ENCODE results near the gene ASF1A. TPM values are rescaled to one million over a fixed set of nuclear protein-coding genes. Genes with fewer than 3 reads are reported as not detected.

ASF1A gene
- total RNA-seq, 1 experiment from 2014 or later, result 79.9 TPM

GRCh38 chr6:118923035-118923434, 29.1 kb downstream of the ASF1A start:
- Histone ChIP-seq H3K27me3 (ENCODE audit: low read length) (no peaks in the 10 kb centered on the region), H2AFZ (ENCODE audit: low read length) (no peak overlapping the region), H3K36me3 (ENCODE audit: insufficient read depth, low read length) (peaks cover 30% of the 10 kb centered on the region; the same call in 1 of the 2 replicates), H3K4me3 (ENCODE audit: low read length) (no peak overlapping the region), H3K9me3 (ENCODE audit: low read length) (no peaks in the 10 kb centered on the region), H3K4me1 (ENCODE audit: low read length) (no peaks in the 10 kb centered on the region), H3K4me2 (ENCODE audit: low read depth, low read length, poor library complexity, severe bottlenecking) (no peak overlapping the region), H3K27ac (ENCODE audit: low read length) (no peak overlapping the region), H3K9me2 (replicated peaks; ENCODE audit: insufficient read depth, low read length) (no peaks in the 10 kb centered on the region), H4K20me1 (ENCODE audit: insufficient read depth, low read depth, low read length) (no peaks in the 10 kb centered on the region), H3K79me2 (ENCODE audit: low read length) (peaks cover 14% of the 10 kb centered on the region), H3K9ac (ENCODE audit: low read length) (no peak overlapping the region)
- DNase-seq, result no peak

GRCh38 chr6:118930680-118931079, 36.7 kb downstream of the ASF1A start:
- H2AFZ ChIP-seq (ENCODE audit: low read length), result no peak overlapping the region
- no peak overlapping the region for H3K9ac ChIP-seq (ENCODE audit: low read length)
- no peak for DNase-seq
- no peaks in the 10 kb centered on the region for H3K9me3 ChIP-seq (ENCODE audit: low read length)
- H4K20me1 ChIP-seq (ENCODE audit: insufficient read depth, low read depth, low read length), result no peaks in the 10 kb centered on the region
- H3K4me3 ChIP-seq (ENCODE audit: low read length), result no peak overlapping the region
- peaks cover 15% of the 10 kb centered on the region for H3K4me1 ChIP-seq (ENCODE audit: low read length)
- H3K4me2 ChIP-seq (ENCODE audit: low read depth, low read length, poor library complexity, severe bottlenecking), result no peak overlapping the region
- no peak overlapping the region for H3K27ac ChIP-seq (ENCODE audit: low read length)
- peaks cover 47% of the 10 kb centered on the region for H3K79me2 ChIP-seq (ENCODE audit: low read length)
- no peaks in the 10 kb centered on the region for H3K9me2 ChIP-seq (replicated peaks; ENCODE audit: insufficient read depth, low read length)
- no peaks in the 10 kb centered on the region for H3K27me3 ChIP-seq (ENCODE audit: low read length)
- peaks cover 27% of the 10 kb centered on the region for H3K36me3 ChIP-seq (ENCODE audit: insufficient read depth, low read length)

GRCh38 chr6:118931436-118931835, 37.5 kb downstream of the ASF1A start:
- peaks cover 40% of the 10 kb centered on the region for H3K79me2 ChIP-seq (ENCODE audit: low read length)
- no peak overlapping the region for H3K9ac ChIP-seq (ENCODE audit: low read length)
- H3K9me3 ChIP-seq (ENCODE audit: low read length), result no peaks in the 10 kb centered on the region
- no peak overlapping the region for H3K4me2 ChIP-seq (ENCODE audit: low read depth, low read length, poor library complexity, severe bottlenecking)
- H3K9me2 ChIP-seq (replicated peaks; ENCODE audit: insufficient read depth, low read length), result no peaks in the 10 kb centered on the region
- no peak overlapping the region for H3K27ac ChIP-seq (ENCODE audit: low read length)
- no peaks in the 10 kb centered on the region for H4K20me1 ChIP-seq (ENCODE audit: insufficient read depth, low read depth, low read length)
- no peak for DNase-seq
- no peaks in the 10 kb centered on the region for H3K27me3 ChIP-seq (ENCODE audit: low read length)
- no peak overlapping the region for H3K4me3 ChIP-seq (ENCODE audit: low read length)
- H2AFZ ChIP-seq (ENCODE audit: low read length), result no peak overlapping the region
- H3K4me1 ChIP-seq (ENCODE audit: low read length), result peaks cover 17% of the 10 kb centered on the region
- H3K36me3 ChIP-seq (ENCODE audit: insufficient read depth, low read length), result peaks cover 21% of the 10 kb centered on the region

DNA sequence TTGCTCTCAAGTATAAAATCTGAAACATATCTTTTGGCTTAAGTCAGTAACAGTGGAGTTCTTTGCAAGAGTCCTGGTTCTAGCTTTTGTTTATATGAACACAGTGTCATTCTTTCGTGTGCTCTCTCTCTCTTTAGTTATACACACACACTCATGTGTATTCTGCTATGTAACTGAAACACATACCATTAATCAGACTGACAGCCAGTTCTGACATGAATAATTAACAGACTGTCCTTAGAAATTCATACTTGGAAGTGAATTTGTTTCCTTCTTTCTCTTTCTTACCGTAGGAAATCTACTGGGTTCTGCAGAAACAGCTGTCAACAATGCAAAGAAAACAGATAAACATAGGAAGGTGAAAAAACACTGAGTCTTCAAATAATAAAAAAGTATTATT, 38.5 kb downstream of the ASF1A start:
- Histone ChIP-seq H3K4me3 (ENCODE audit: low read length) (no peak overlapping the region), H3K4me2 (ENCODE audit: low read depth, low read length, poor library complexity, severe bottlenecking) (no peak overlapping the region), H3K9me3 (ENCODE audit: low read length) (no peaks in the 10 kb centered on the region), H2AFZ (ENCODE audit: low read length) (no peak overlapping the region), H3K36me3 (ENCODE audit: insufficient read depth, low read length) (peaks cover 17% of the 10 kb centered on the region), H3K27ac (ENCODE audit: low read length) (no peak overlapping the region), H4K20me1 (ENCODE audit: insufficient read depth, low read depth, low read length) (no peaks in the 10 kb centered on the region), H3K79me2 (ENCODE audit: low read length) (peaks cover 38% of the 10 kb centered on the region), H3K9ac (ENCODE audit: low read length) (no peak overlapping the region), H3K9me2 (replicated peaks; ENCODE audit: insufficient read depth, low read length) (no peaks in the 10 kb centered on the region), H3K27me3 (ENCODE audit: low read length) (no peaks in the 10 kb centered on the region), H3K4me1 (ENCODE audit: low read length) (peaks cover 17% of the 10 kb centered on the region)
- no peak for DNase-seq

DNA sequence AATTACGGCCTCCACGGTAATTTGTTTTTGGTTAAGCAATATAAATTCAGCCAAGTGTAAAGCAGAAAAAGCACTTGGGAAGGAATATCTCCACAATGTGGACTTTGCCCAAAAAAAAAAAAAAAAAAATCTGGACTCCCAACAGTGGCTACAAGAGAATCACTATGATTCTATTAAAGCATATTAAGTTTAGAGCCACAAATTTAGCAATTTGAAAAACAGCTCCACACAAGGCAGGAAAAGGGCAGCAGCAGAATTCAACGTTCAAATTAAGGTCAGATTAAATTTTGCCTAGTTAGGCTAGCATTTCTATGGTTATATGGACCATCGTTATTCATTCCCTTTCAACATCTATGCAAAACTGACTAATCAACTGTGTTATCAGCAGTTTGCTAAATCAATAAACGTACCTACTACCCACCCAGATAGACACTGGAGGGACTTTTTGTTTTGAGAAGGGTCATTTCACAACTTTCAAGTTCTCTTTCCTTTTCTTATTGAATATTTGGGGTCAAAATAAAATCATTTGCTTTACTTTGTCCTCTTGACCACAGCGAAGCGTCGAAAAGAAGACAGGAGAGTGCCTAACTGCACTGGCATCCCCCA, 40.0 kb downstream of the ASF1A start:
- peak overlapping the region; percentile 100 for H3K4me2 ChIP-seq (ENCODE audit: low read depth, low read length, poor library complexity, severe bottlenecking)
- H3K9me3 ChIP-seq (ENCODE audit: low read length), result no peaks in the 10 kb centered on the region
- H3K9ac ChIP-seq (ENCODE audit: low read length), result peak overlapping the region; percentile 97
- H3K36me3 ChIP-seq (ENCODE audit: insufficient read depth, low read length), result peaks cover 17% of the 10 kb centered on the region
- H3K27ac ChIP-seq (ENCODE audit: low read length), result no peak overlapping the region
- H3K79me2 ChIP-seq (ENCODE audit: low read length), result peaks cover 32% of the 10 kb centered on the region
- DNase-seq, result no peak
- H4K20me1 ChIP-seq (ENCODE audit: insufficient read depth, low read depth, low read length), result no peaks in the 10 kb centered on the region
- H3K27me3 ChIP-seq (ENCODE audit: low read length), result no peaks in the 10 kb centered on the region
- no peaks in the 10 kb centered on the region for H3K9me2 ChIP-seq (replicated peaks; ENCODE audit: insufficient read depth, low read length)
- H2AFZ ChIP-seq (ENCODE audit: low read length), result no peak overlapping the region
- peak overlapping the region; percentile 98 for H3K4me3 ChIP-seq (ENCODE audit: low read length)
- peaks cover 17% of the 10 kb centered on the region for H3K4me1 ChIP-seq (ENCODE audit: low read length)

DNA sequence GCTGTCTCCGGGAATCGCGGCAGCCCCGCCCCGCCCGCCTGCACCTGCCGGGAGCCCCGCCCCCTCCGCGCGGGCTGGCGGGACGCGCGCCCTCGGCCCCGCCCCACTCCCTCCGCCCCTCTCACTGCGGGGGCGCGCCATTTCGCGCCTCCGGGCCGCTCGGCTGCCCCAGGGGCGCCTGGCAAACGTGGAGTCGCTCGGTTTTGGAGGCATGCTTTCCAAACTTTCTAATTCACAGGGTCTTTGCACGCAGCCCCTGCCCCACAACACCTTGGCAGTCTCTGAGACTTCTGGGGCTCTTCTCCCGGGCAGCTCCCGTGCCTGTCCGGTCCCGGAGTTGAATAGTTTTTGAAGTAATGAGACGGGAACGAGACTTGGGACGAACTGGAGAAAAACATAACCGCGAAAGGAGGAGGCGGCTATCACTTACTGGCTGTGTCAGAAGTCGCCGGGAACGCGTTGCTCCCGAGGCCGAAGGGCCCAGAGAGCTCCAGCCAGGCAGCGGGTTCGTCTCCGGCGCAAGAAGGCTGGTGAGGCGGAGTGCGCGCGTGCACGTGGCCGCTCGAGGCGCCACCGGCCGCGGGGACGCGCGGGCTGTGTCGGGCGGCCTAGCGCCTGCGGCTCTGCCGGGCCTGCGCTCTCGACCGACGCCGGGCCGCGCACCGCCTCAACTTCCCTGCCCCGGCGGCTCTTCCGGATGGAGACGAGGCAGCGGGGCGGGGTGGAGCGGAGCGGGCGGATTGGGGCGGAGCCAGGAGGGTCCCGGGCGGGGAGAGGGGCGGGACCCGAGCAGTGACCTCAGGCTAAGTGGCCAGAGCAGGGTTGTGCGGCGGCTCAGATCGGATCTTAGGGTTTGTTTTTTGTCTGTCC, 40.7 kb downstream of the ASF1A start, which contains the start of gene MCM9:
Gene MCM9 (minus strand): TSS at position 699 of the 870 bp plus-strand sequence. CDS start 3,436 bp downstream, outside the sequence.
- no peaks in the 10 kb centered on the region for H3K9me3 ChIP-seq (ENCODE audit: low read length)
- H2AFZ ChIP-seq (ENCODE audit: low read length), result peak within 1 kb of the TSS; percentile 100
- H3K27me3 ChIP-seq (ENCODE audit: low read length), result no peaks in the 10 kb centered on the region
- DNase-seq, result peak; percentile 97
- H3K36me3 ChIP-seq (ENCODE audit: insufficient read depth, low read length), result peaks cover 11% of the 10 kb centered on the region
- H4K20me1 ChIP-seq (ENCODE audit: insufficient read depth, low read depth, low read length), result no peaks in the 10 kb centered on the region
- peak within 1 kb of the TSS; percentile 98 for H3K4me3 ChIP-seq (ENCODE audit: low read length)
- peaks cover 17% of the 10 kb centered on the region for H3K4me1 ChIP-seq (ENCODE audit: low read length)
- H3K79me2 ChIP-seq (ENCODE audit: low read length), result peaks cover 32% of the 10 kb centered on the region
- peak within 1 kb of the TSS; percentile 77 for H3K27ac ChIP-seq (ENCODE audit: low read length)
- no peaks in the 10 kb centered on the region for H3K9me2 ChIP-seq (replicated peaks; ENCODE audit: insufficient read depth, low read length)
- H3K4me2 ChIP-seq (ENCODE audit: low read depth, low read length, poor library complexity, severe bottlenecking), result peak within 1 kb of the TSS; percentile 100
- peak within 1 kb of the TSS; percentile 97 for H3K9ac ChIP-seq (ENCODE audit: low read length)

DNA sequence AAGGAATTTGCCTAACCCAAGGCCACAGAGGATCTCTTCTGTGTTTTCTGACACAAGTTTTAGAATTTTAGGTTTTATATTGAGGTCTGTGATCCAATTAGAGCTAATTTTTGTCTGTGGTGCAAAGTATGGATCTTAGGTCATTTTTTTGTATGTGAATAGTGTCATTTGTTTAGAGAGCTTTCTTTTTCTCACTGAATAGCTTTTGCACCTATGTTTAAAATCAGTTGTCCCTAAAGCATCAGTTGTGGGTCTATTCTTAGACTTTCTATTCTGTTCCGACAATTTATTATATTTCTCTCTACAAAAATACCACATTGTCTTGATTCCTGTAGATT, 41.3 kb downstream of the ASF1A start:
- no peaks in the 10 kb centered on the region for H3K27me3 ChIP-seq (ENCODE audit: low read length)
- peaks cover 10% of the 10 kb centered on the region for H3K36me3 ChIP-seq (ENCODE audit: insufficient read depth, low read length)
- no peaks in the 10 kb centered on the region for H3K9me2 ChIP-seq (replicated peaks; ENCODE audit: insufficient read depth, low read length)
- H3K4me2 ChIP-seq (ENCODE audit: low read depth, low read length, poor library complexity, severe bottlenecking), result peak overlapping the region; percentile 100
- H3K27ac ChIP-seq (ENCODE audit: low read length), result no peak overlapping the region
- H4K20me1 ChIP-seq (ENCODE audit: insufficient read depth, low read depth, low read length), result no peaks in the 10 kb centered on the region
- 0 out of 2 replicates have a peak overlapping the region, but pooled peaks have one; percentile 66 for H2AFZ ChIP-seq (ENCODE audit: low read length)
- DNase-seq, result no peak
- H3K9me3 ChIP-seq (ENCODE audit: low read length), result no peaks in the 10 kb centered on the region
- H3K9ac ChIP-seq (ENCODE audit: low read length), result peak overlapping the region; percentile 97
- H3K79me2 ChIP-seq (ENCODE audit: low read length), result peaks cover 32% of the 10 kb centered on the region
- H3K4me3 ChIP-seq (ENCODE audit: low read length), result peak overlapping the region; percentile 98
- H3K4me1 ChIP-seq (ENCODE audit: low read length), result peaks cover 17% of the 10 kb centered on the region

DNA sequence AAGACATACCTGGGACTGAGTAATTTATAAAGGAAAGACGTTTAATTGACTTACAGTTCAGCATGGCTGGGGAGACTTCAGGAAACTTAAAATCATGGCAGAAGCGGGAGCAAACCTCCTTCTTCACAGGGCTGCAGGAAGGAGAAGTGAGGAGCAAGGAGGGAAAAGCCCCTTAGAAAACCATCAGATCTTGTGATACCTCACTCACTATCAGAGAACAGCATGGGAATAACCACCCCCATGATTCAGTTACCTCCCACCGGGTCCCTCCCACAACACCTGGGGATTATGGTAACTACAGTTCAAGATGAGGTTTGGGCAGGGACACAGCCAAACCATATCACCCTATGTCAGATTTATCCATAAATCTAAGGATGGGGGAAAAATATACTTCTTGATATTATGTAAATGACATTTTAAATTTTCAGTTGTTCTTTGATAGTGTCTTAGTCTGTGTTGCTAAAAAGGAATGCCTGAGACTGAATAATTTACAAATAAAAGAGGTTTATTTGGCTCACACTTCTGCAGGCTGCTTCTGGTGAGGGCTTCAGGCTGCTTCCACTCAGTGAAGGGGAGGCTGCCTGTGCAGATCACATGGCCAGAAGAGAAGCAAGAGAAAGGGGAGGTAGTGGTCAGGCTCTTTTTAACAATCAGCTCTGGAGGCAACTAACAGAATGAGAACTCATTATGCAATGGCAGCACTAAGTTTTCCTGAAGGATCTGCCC, 42.2 kb downstream of the ASF1A start:
- peaks cover 28% of the 10 kb centered on the region for H3K79me2 ChIP-seq (ENCODE audit: low read length)
- H3K4me1 ChIP-seq (ENCODE audit: low read length), result peaks cover 17% of the 10 kb centered on the region
- H2AFZ ChIP-seq (ENCODE audit: low read length), result no peak overlapping the region
- H3K9me2 ChIP-seq (replicated peaks; ENCODE audit: insufficient read depth, low read length), result no peaks in the 10 kb centered on the region
- no peak overlapping the region for H3K9ac ChIP-seq (ENCODE audit: low read length)
- H3K9me3 ChIP-seq (ENCODE audit: low read length), result no peaks in the 10 kb centered on the region
- no peak overlapping the region for H3K27ac ChIP-seq (ENCODE audit: low read length)
- H3K27me3 ChIP-seq (ENCODE audit: low read length), result no peaks in the 10 kb centered on the region
- no peaks in the 10 kb centered on the region for H4K20me1 ChIP-seq (ENCODE audit: insufficient read depth, low read depth, low read length)
- peaks cover 5% of the 10 kb centered on the region for H3K36me3 ChIP-seq (ENCODE audit: insufficient read depth, low read length)
- H3K4me2 ChIP-seq (ENCODE audit: low read depth, low read length, poor library complexity, severe bottlenecking), result peak overlapping the region; percentile 100
- no peak for DNase-seq
- H3K4me3 ChIP-seq (ENCODE audit: low read length), result peak overlapping the region; percentile 98; the same call in 1 of the 2 replicates
